AG09319 (cell line): ENCODE results near the gene SYT8.

Experiments used
- DNase-seq: peaks from one replicate; pipeline ENCODE4 v3.0.0-alpha.2; 2010; ENCODE audit warnings: low read depth; ENCODE audit errors: extremely low read depth
- CTCF ChIP-seq: IDR thresholded peaks from 2 replicates; pipeline ENCODE4 v1.5.1; 2011; ENCODE audit warnings: low read depth, mild to moderate bottlenecking, inconsistent platforms, low read length, moderate library complexity

SYT8 gene

GRCh38 chr11:1864231-1864630 is 29.4 kb downstream of the SYT8 start:
- TF ChIP-seq CTCF: no peak

GRCh38 chr11:1864831-1865665 is 30.3 kb downstream of the SYT8 start:
- no peak for TF ChIP-seq CTCF
- DNase-seq: no peak

More at GRCh38 chr11:1864231-1864630, 29.4 kb downstream of the SYT8 start:
- DNase-seq: no peak

- TF ChIP-seq CTCF: no peak
- DNase-seq: no peak
These were observed 31.4 kb downstream of the SYT8 start for GRCh38 chr11:1866226-1866625.

- TF ChIP-seq CTCF: no peak
- no peak for DNase-seq
These were observed 32.0 kb downstream of the SYT8 start for GRCh38 chr11:1866776-1867175.

GRCh38 chr11:1867381-1867780 is 32.6 kb downstream of the SYT8 start:
- TF ChIP-seq CTCF: no peak
- no peak for DNase-seq

GRCh38 chr11:1868056-1868635 is 33.4 kb downstream of the SYT8 start:
- no peak for DNase-seq
- TF ChIP-seq CTCF: no peak

- DNase-seq: no peak
- TF ChIP-seq CTCF: no peak
These were observed 34.0 kb downstream of the SYT8 start for GRCh38 chr11:1868636-1869291.
